Pericardium fibroblast (primary cell): ENCODE measurements around the gene KCTD1. TPM values are rescaled to one million over a fixed set of nuclear protein-coding genes. Genes with fewer than 3 reads are reported as not detected.

Experiments
- total RNA-seq: library from RNA; depleted of rRNA; stranded (reverse); fragments of >200 nt; gene quantifications from 2 replicates; pipeline ENCODE4 v1.2.3, GENCODE V29; 2015

The KCTD1 gene
- 4.2 and 27.0 TPM in 2 replicates for total RNA-seq

GRCh38 chr18:26548415-26549262 is at the start of gene KCTD1:
TSS of gene KCTD1 (minus strand) at chr18:26548553. CDS start at chr18:26548536, 17 bp downstream.

